CD14-positive monocyte (primary cell): ENCODE results near the gene FAM13A. TPM values are rescaled to one million over a fixed set of nuclear protein-coding genes. Genes with fewer than 3 reads are reported as not detected.

Experiments used
- DNase-seq, 3 donors: peaks; one replicate each; pipeline ENCODE4 v3.0.0-alpha.2; 2011 to 2022
- H2AFZ ChIP-seq: 2 replicates; pipeline ENCODE4 v1.6.0; 2012; ENCODE audit warnings: mild to moderate bottlenecking, low read depth, low read length, inconsistent platforms; ENCODE audit not compliant: insufficient read depth, poor library complexity, severe bottlenecking
- H3K27ac ChIP-seq, 2 donors: 1 replicate in 1 of 2; 2 replicates in 1 of 2; pipeline ENCODE4 v1.5.1; 2012 to 2013; ENCODE audit warnings: low read length in 2 of 2, control low read depth in 1 of 2, inconsistent platforms in 1 of 2, low read depth in 1 of 2, mild to moderate bottlenecking in 1 of 2
- H3K27me3 ChIP-seq, 2 donors: one replicate each; pipeline versions ENCODE4 v1.6.0 to v1.6.1; 2011 to 2013; ENCODE audit warnings: low read length in 2 of 2; ENCODE audit not compliant: control insufficient read depth in 2 of 2, insufficient read depth in 2 of 2
- H3K36me3 ChIP-seq, 2 donors: replicated peaks in 1 of 2; 1 replicate in 1 of 2; 2 replicates in 1 of 2; pipeline versions ENCODE4 v1.5.1 to v1.6.1; 2012 to 2013; ENCODE audit warnings: low read length in 2 of 2, control low read depth in 1 of 2, inconsistent platforms in 1 of 2, mild to moderate bottlenecking in 1 of 2; ENCODE audit not compliant: insufficient read depth in 2 of 2, control insufficient read depth in 1 of 2
- H3K4me1 ChIP-seq, 2 donors: 1 replicate in 1 of 2; 2 replicates in 1 of 2; pipeline versions ENCODE4 v1.5.1 to v1.6.1; 2012 to 2013; ENCODE audit warnings: low read length in 2 of 2, control low read depth in 1 of 2, inconsistent platforms in 1 of 2, mild to moderate bottlenecking in 1 of 2, moderate library complexity in 1 of 2; ENCODE audit not compliant: insufficient read depth in 2 of 2, control insufficient read depth in 1 of 2
- H3K4me2 ChIP-seq: replicated peaks from 2 replicates; pipeline ENCODE3; 2012; ENCODE audit warnings: low read length, moderate library complexity, mild to moderate bottlenecking; ENCODE audit not compliant: poor library complexity, severe bottlenecking; ENCODE audit errors: extremely low read depth
- H3K4me3 ChIP-seq, 3 experiments: fragments of 200-600 bp in 1 of 3; sonication (generic) in 1 of 3; replicated peaks in 1 of 3; 1 replicate in 2 of 3; 2 replicates in 1 of 3; pipeline ENCODE4 v1.5.1; 2011 to 2013; ENCODE audit warnings: low read length in 3 of 3, mild to moderate bottlenecking in 3 of 3, control low read depth in 2 of 3, low read depth in 2 of 3, inconsistent platforms in 1 of 3, moderate library complexity in 1 of 3
- H3K79me2 ChIP-seq: 2 replicates; pipeline ENCODE4 v1.6.0; 2012; ENCODE audit warnings: mild to moderate bottlenecking, control low read depth, inconsistent platforms, low read length, moderate library complexity; ENCODE audit not compliant: insufficient read depth
- H3K9ac ChIP-seq: 2 replicates; pipeline ENCODE4 v1.6.0; 2017; ENCODE audit warnings: low read length, mild to moderate bottlenecking; ENCODE audit not compliant: insufficient read depth, poor library complexity, severe bottlenecking
- H3K9me3 ChIP-seq, 2 donors: replicated peaks in 1 of 2; 1 replicate in 1 of 2; 2 replicates in 1 of 2; pipeline versions ENCODE4 v1.5.1 to v1.6.1; 2012 to 2013; ENCODE audit warnings: low read length in 2 of 2, control low read depth in 1 of 2; ENCODE audit not compliant: control insufficient read depth in 1 of 2, insufficient read depth in 1 of 2
- H4K20me1 ChIP-seq: 2 replicates; pipeline ENCODE4 v1.6.0; 2012; ENCODE audit warnings: mild to moderate bottlenecking, low read length, control low read depth, moderate library complexity; ENCODE audit not compliant: insufficient read depth
- H3K27ac Mint-ChIP-seq, 7 donors: one replicate each; pipeline ENCODE4 v1.8.0; 2020; ENCODE audit warnings: mild to moderate bottlenecking in 7 of 7, mixed read lengths in 7 of 7, moderate library complexity in 6 of 7, inconsistent platforms in 2 of 7
- H3K27me3 Mint-ChIP-seq, 3 donors: one replicate each; pipeline ENCODE4 v1.8.0; 2021 to 2022; ENCODE audit warnings: low read depth in 3 of 3, mild to moderate bottlenecking in 3 of 3, mixed read lengths in 3 of 3, moderate library complexity in 3 of 3, inconsistent platforms in 1 of 3
- H3K36me3 Mint-ChIP-seq, 2 donors: one replicate each; pipeline ENCODE4 v1.8.0; 2020; ENCODE audit warnings: mixed read lengths in 2 of 2, inconsistent platforms in 1 of 2, mild to moderate bottlenecking in 1 of 2
- H3K4me1 Mint-ChIP-seq: one replicate; pipeline ENCODE4 v1.8.0; 2020; ENCODE audit warnings: mild to moderate bottlenecking, mixed read lengths
- H3K4me3 Mint-ChIP-seq, 2 donors: one replicate each; pipeline ENCODE4 v1.8.0; 2020; ENCODE audit warnings: mild to moderate bottlenecking in 2 of 2, mixed read lengths in 2 of 2, moderate library complexity in 1 of 2
- H3K9me3 Mint-ChIP-seq, 7 donors: one replicate each; pipeline ENCODE4 v1.8.0; 2020 to 2022; ENCODE audit warnings: mixed read lengths in 7 of 7, mild to moderate bottlenecking in 6 of 7, moderate library complexity in 6 of 7, inconsistent platforms in 2 of 7
- WGBS: methylation state at CpG from one replicate; pipeline ENCODE4 v1.1.5; 2013; ENCODE audit warnings: missing lambda C conversion rate; ENCODE audit not compliant: insufficient coverage; 5-methylcytosine and 5-hydroxymethylcytosine counted together
- intact Hi-C, 2 donors: fragments of 100-400 bp; cut with micrococcal nuclease; formaldehyde crosslinking; loops; one replicate each; pipeline versions ENCODE4 v1.15.0 to v1.15.1; 2023
- polyA plus RNA-seq, 3 donors: library from polyadenylated mRNA; depleted of rRNA in 1 of 3; unstranded in 2 of 3; stranded (reverse) in 1 of 3; fragments of 300-500 nt in 2 of 3; fragments of >200 nt in 1 of 3; fragmentation: Illumina TruSeq in 2 of 3; gene quantifications; 1 replicate in 2 of 3; 2 replicates in 1 of 3; pipeline ENCODE4 v1.2.3, GENCODE V29; 2012 to 2021
- TF ChIP-seq, protein P1 (sequence below): fragments of 200-600 bp; IDR thresholded peaks from one replicate; pipeline ENCODE4 v1.8.0; 2022; ENCODE audit warnings: antibody characterized with exemption, mild to moderate bottlenecking

Gene FAM13A
- polyA plus RNA-seq, 3 donors: 5.3 to 20.0 (median 6.5) TPM

DNA sequence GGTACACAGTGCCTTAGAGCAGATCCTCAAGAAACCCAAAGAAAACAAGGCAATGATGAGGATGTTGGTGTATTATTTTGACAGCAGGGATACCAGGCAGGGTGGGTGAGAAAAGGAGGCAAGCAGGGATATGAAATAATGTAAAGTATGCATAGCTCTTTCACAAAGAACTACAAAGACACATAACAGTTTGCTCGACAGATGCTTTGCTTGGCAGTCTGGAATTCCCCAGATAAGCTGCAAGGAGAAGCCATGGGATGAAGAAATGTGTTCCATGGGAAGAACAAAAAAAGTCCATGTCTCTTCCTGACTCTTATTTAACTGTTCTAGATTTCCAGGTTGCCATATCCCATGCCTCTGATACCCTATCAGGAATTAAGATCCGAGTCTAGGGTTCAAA is 75.4 kb downstream of the FAM13A start:
- no peaks in the 10 kb centered on the region for H3K36me3 ChIP-seq
- TF ChIP-seq, protein P1, sequence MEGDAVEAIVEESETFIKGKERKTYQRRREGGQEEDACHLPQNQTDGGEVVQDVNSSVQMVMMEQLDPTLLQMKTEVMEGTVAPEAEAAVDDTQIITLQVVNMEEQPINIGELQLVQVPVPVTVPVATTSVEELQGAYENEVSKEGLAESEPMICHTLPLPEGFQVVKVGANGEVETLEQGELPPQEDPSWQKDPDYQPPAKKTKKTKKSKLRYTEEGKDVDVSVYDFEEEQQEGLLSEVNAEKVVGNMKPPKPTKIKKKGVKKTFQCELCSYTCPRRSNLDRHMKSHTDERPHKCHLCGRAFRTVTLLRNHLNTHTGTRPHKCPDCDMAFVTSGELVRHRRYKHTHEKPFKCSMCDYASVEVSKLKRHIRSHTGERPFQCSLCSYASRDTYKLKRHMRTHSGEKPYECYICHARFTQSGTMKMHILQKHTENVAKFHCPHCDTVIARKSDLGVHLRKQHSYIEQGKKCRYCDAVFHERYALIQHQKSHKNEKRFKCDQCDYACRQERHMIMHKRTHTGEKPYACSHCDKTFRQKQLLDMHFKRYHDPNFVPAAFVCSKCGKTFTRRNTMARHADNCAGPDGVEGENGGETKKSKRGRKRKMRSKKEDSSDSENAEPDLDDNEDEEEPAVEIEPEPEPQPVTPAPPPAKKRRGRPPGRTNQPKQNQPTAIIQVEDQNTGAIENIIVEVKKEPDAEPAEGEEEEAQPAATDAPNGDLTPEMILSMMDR: no peak
- no peaks in the 10 kb centered on the region for H3K79me2 ChIP-seq
- no peak for DNase-seq
- Mint-ChIP-seq H3K27ac (no peak overlapping the region), H3K4me1 (peaks cover 13% of the 10 kb centered on the region), H3K36me3 (no peaks in the 10 kb centered on the region), H3K9me3 (no peaks in the 10 kb centered on the region), H3K4me3 (no peak overlapping the region), H3K27me3 (no peaks in the 10 kb centered on the region)
- no peak overlapping the region for H3K27ac ChIP-seq
- H3K9ac ChIP-seq: no peak overlapping the region
- H2AFZ ChIP-seq: peak overlapping the region; percentile 17
- intact Hi-C loops: no loop called here
- H3K4me1 ChIP-seq: peaks cover 0 to 8% of the 10 kb centered on the region in 2 donors
- no peaks in the 10 kb centered on the region for H3K9me3 ChIP-seq
- H4K20me1 ChIP-seq: no peaks in the 10 kb centered on the region
- no peak overlapping the region for H3K4me2 ChIP-seq
- no peak overlapping the region for H3K4me3 ChIP-seq
- no peaks in the 10 kb centered on the region for H3K27me3 ChIP-seq
- 100% methylated on average over 1 of the region's 2 CpGs for WGBS

DNA sequence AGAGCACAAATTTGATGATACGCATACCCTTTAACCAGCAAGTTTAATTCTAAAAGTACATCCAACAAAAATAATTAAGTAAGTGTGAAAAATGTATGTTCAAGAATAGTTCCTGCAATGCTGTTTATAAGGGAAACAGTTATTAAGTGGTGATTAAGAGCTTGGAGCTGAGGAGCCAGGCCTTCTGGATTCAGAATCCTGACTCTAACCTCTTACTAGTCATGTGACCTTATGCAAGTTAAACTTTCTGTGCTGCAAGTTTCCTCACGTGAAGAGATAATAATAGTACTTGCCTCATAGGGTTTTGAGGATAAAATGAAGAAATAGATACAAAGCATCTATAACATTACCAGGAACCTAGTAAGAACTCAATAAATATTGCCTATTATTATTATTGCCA is 77.7 kb downstream of the FAM13A start:
- no peak overlapping the region for H3K27ac Mint-ChIP-seq
- H3K4me3 Mint-ChIP-seq: no peak overlapping the region
- no peak overlapping the region for H3K9ac ChIP-seq
- no peak overlapping the region for H3K4me2 ChIP-seq
- no peaks in the 10 kb centered on the region for H3K27me3 Mint-ChIP-seq
- H3K4me1 Mint-ChIP-seq: no peaks in the 10 kb centered on the region
- no CpG with 5 or more reads among the region's 2 CpGs for WGBS
- H2AFZ ChIP-seq: no peak overlapping the region
- H3K27ac ChIP-seq: no peak overlapping the region
- peaks cover 0 to 3% (median 0%) of the 10 kb centered on the region in 7 donors for H3K9me3 Mint-ChIP-seq
- DNase-seq: no peak
- no peaks in the 10 kb centered on the region for H3K27me3 ChIP-seq
- no peak overlapping the region for H3K4me3 ChIP-seq
- no peaks in the 10 kb centered on the region for H4K20me1 ChIP-seq
- H3K4me1 ChIP-seq: no peaks in the 10 kb centered on the region
- H3K9me3 ChIP-seq: no peaks in the 10 kb centered on the region
- H3K36me3 ChIP-seq: no peaks in the 10 kb centered on the region
- no peaks in the 10 kb centered on the region for H3K36me3 Mint-ChIP-seq
- H3K79me2 ChIP-seq: no peaks in the 10 kb centered on the region
- intact Hi-C loops: no loop called here
- TF ChIP-seq, protein P1: no peak
